HepG2 (cell line): ENCODE results near the gene SCAMP3. TPM values are rescaled to one million over a fixed set of nuclear protein-coding genes. Genes with fewer than 3 reads are reported as not detected.

Experiments
- BORCS8-MEF2B ChIP-seq: sonication (generic); formaldehyde crosslinking; IDR thresholded peaks from 2 replicates; pipeline ENCODE4 v1.8.0; 2022; ENCODE audit warnings: mild to moderate bottlenecking, missing genetic modification reagents
- CBX1 ChIP-seq: IDR thresholded peaks from one replicate; pipeline ENCODE4 v1.6.1; 2016; ENCODE audit warnings: antibody characterized with exemption, low read depth
- CCDC6 ChIP-seq: sonication (generic); formaldehyde crosslinking; IDR thresholded peaks from 2 replicates; pipeline ENCODE4 v1.8.1; 2022; ENCODE audit warnings: mild to moderate bottlenecking, missing genetic modification reagents, moderate library complexity
- CREBL2 ChIP-seq: sonication (generic); formaldehyde crosslinking; IDR thresholded peaks from 2 replicates; pipeline ENCODE4 v1.8.1; 2023; ENCODE audit warnings: missing genetic modification reagents, mild to moderate bottlenecking, borderline replicate concordance
- EHMT2 ChIP-seq: fragments of 200-600 bp; sonication (generic); IDR thresholded peaks from 2 replicates; pipeline ENCODE4 v1.7.0; 2017; ENCODE audit warnings: antibody characterized with exemption, low read depth, low read length, borderline replicate concordance
- ERF ChIP-seq: IDR thresholded peaks from 2 replicates; pipeline ENCODE4 v1.6.1; 2018; ENCODE audit warnings: missing biosample characterization, missing genetic modification reagents
- GATA4 ChIP-seq: sonication (generic); IDR thresholded peaks from 2 replicates; pipeline ENCODE4 v1.6.1; 2016; ENCODE audit warnings: antibody characterized with exemption, low read depth, borderline replicate concordance
- GPBP1L1 ChIP-seq: sonication (generic); formaldehyde crosslinking; IDR thresholded peaks from 2 replicates; pipeline ENCODE4 v1.5.0; 2020; ENCODE audit warnings: mild to moderate bottlenecking, missing genetic modification reagents
- HMGA1 ChIP-seq: sonication (generic); formaldehyde crosslinking; conservative IDR thresholded peaks from 2 replicates; pipeline ENCODE4 v1.4.0; 2020; ENCODE audit warnings: missing genetic modification reagents
- KDM6A ChIP-seq: IDR thresholded peaks from 2 replicates; pipeline ENCODE4 v1.6.1; 2016; ENCODE audit warnings: low read depth
- MATR3 ChIP-seq: sonication (generic); formaldehyde crosslinking; IDR thresholded peaks from 2 replicates; pipeline ENCODE4 v1.4.0; 2020; ENCODE audit warnings: missing genetic modification reagents
- NCOA5 ChIP-seq: sonication (generic); formaldehyde crosslinking; IDR thresholded peaks from 2 replicates; pipeline ENCODE4 v1.4.0; 2020; ENCODE audit warnings: missing genetic modification reagents
- NFKB2 ChIP-seq: sonication (generic); formaldehyde crosslinking; IDR thresholded peaks from 2 replicates; pipeline ENCODE4 v1.4.0; 2020; ENCODE audit warnings: missing genetic modification reagents, borderline replicate concordance
- SMARCC2 ChIP-seq: fragments of 450-650 bp; IDR thresholded peaks from 2 replicates; pipeline ENCODE4 v1.6.1; 2017; ENCODE audit warnings: antibody characterized with exemption, mild to moderate bottlenecking
- SP1 ChIP-seq, 2 experiments: fragments of 450-650 bp in 1 of 2; sonication (generic) in 1 of 2; formaldehyde crosslinking in 1 of 2; IDR thresholded peaks; 2 replicates each; pipeline versions ENCODE4 v1.4.0 to v1.6.1; 2016 to 2020; ENCODE audit warnings: missing genetic modification reagents in 1 of 2
- TCF12 ChIP-seq, 2 experiments: fragments of 450-650 bp in 1 of 2; sonication (generic) in 1 of 2; formaldehyde crosslinking in 1 of 2; IDR thresholded peaks; 2 replicates each; pipeline versions ENCODE4 v1.6.1 to v1.8.0; 2017 to 2022; ENCODE audit warnings: antibody characterized with exemption in 1 of 2, mild to moderate bottlenecking in 1 of 2, missing genetic modification reagents in 1 of 2, moderate library complexity in 1 of 2
- ZBTB44 ChIP-seq: sonication (generic); formaldehyde crosslinking; IDR thresholded peaks from 2 replicates; pipeline ENCODE4 v1.4.0; 2020; ENCODE audit warnings: missing genetic modification reagents
- ZFP82 ChIP-seq: sonication (generic); formaldehyde crosslinking; IDR thresholded peaks from 2 replicates; pipeline ENCODE4 v1.5.1; 2020; ENCODE audit warnings: mild to moderate bottlenecking, missing genetic modification reagents, borderline replicate concordance
- ZNF33A ChIP-seq: sonication (generic); formaldehyde crosslinking; IDR thresholded peaks from 2 replicates; pipeline ENCODE4 v1.5.1; 2020; ENCODE audit warnings: missing genetic modification reagents, mild to moderate bottlenecking, moderate library complexity, borderline replicate concordance
- ZNF350 ChIP-seq: sonication (generic); formaldehyde crosslinking; IDR thresholded peaks from 2 replicates; pipeline ENCODE4 v1.4.0; 2020; ENCODE audit warnings: mild to moderate bottlenecking, low read depth, missing genetic modification reagents, borderline replicate concordance
- ZNF362 ChIP-seq: sonication (generic); formaldehyde crosslinking; IDR thresholded peaks from 2 replicates; pipeline ENCODE4 v1.4.0; 2020; ENCODE audit warnings: missing genetic modification reagents, mild to moderate bottlenecking, borderline replicate concordance
- ZNF816 ChIP-seq: sonication (generic); formaldehyde crosslinking; IDR thresholded peaks from 2 replicates; pipeline ENCODE4 v1.8.0; 2022; ENCODE audit warnings: missing genetic modification reagents, mild to moderate bottlenecking, borderline replicate concordance
- ZSCAN9 ChIP-seq: IDR thresholded peaks from 2 replicates; pipeline ENCODE4 v1.6.1; 2016; ENCODE audit warnings: borderline replicate concordance
- polyA plus RNA-seq, 8 experiments: library from polyadenylated mRNA; depleted of rRNA in 3 of 8; stranded (reverse) in 7 of 8; unstranded in 1 of 8; fragments of >200 nt; fragmentation: Illumina TruSeq in 4 of 8; extraction: Trizol in 4 of 8; gene quantifications; 2 replicates each; pipeline versions ENCODE4 v1.2.1 to v1.2.3, GENCODE V29; 2011 to 2016; ENCODE audit warnings: low read depth in 4 of 8, missing spikeins in 1 of 8, mixed read lengths in 1 of 8; ENCODE audit not compliant: insufficient read depth in 1 of 8
- total RNA-seq, 5 experiments: library from RNA; depleted of rRNA; stranded (reverse); fragments of >200 nt; fragmentation: Illumina TruSeq; extraction: Trizol; gene quantifications; 2 replicates each; pipeline ENCODE4 v1.2.3, GENCODE V29; 2016; ENCODE audit warnings: low read depth in 1 of 5

The SCAMP3 gene
- total and polyA plus RNA-seq, 2 of the 13 experiments (the other 11 are each of a cell fraction or from before 2014, with no cell fraction given) = 46.8 to 83.3 TPM

- TF ChIP-seq ZFP82 (CRISPR knock-in tag) (no peak), CCDC6 (CRISPR knock-in tag) (peak; percentile 81; the same call in 1 of the 2 replicates), GPBP1L1 (CRISPR knock-in tag) (no peak), EHMT2 (no peak; the same call in 1 of the 2 replicates), ZNF33A (CRISPR knock-in tag) (no peak), ERF (CRISPR knock-in tag) (peak; percentile 48; the same call in 1 of the 2 replicates), SP1 (IDR thresholded peaks at IDR 0.05) (no peak), SP1 (CRISPR knock-in tag; IDR thresholded peaks at IDR 0.05) (peak; percentile 42; the same call in 1 of the 2 replicates), KDM6A (no peak), ZBTB44 (CRISPR knock-in tag) (no peak), ZSCAN9 (no peak; the same call in 1 of the 2 replicates), NFKB2 (peak; percentile 74; the same call in 1 of the 2 replicates), CBX1 (peak; percentile 58), ZNF362 (no peak), SMARCC2 (no peak), NCOA5 (CRISPR knock-in tag) (no peak), GATA4 (no peak; the same call in 1 of the 2 replicates), TCF12 (IDR thresholded peaks at IDR 0.05) (no peak), TCF12 (CRISPR knock-in tag; IDR thresholded peaks at IDR 0.05) (peak; percentile 15; the same call in 1 of the 2 replicates), BORCS8-MEF2B (CRISPR knock-in tag) (peak; percentile 84; the same call in 1 of the 2 replicates), MATR3 (CRISPR knock-in tag) (no peak), ZNF350 (peak; percentile 34; the same call in 1 of the 2 replicates), HMGA1 (CRISPR knock-in tag) (no peak), CREBL2 (CRISPR knock-in tag) (no peak), ZNF816 (CRISPR knock-in tag) (no peak)
These were observed 46.6 kb upstream of the SCAMP3 start, which contains the start of gene FDPS (continued) for GRCh38 chr1:155308493-155309422.
